SHP77 treated with DMSO at 0.1 percent for 48 hours (cell line): Measurements from ENCODE around the gene INTS14.
"Not testable (repeated sequence)": the region's sequence is repeated elsewhere in the genome, so short reads cannot be mapped to it uniquely, and the experiment has no call there.

Experiments
- DNase-seq: peaks from one replicate; lab custom pipeline; 2025; lab: John Stamatoyannopoulos, UW

The INTS14 gene

DNA sequence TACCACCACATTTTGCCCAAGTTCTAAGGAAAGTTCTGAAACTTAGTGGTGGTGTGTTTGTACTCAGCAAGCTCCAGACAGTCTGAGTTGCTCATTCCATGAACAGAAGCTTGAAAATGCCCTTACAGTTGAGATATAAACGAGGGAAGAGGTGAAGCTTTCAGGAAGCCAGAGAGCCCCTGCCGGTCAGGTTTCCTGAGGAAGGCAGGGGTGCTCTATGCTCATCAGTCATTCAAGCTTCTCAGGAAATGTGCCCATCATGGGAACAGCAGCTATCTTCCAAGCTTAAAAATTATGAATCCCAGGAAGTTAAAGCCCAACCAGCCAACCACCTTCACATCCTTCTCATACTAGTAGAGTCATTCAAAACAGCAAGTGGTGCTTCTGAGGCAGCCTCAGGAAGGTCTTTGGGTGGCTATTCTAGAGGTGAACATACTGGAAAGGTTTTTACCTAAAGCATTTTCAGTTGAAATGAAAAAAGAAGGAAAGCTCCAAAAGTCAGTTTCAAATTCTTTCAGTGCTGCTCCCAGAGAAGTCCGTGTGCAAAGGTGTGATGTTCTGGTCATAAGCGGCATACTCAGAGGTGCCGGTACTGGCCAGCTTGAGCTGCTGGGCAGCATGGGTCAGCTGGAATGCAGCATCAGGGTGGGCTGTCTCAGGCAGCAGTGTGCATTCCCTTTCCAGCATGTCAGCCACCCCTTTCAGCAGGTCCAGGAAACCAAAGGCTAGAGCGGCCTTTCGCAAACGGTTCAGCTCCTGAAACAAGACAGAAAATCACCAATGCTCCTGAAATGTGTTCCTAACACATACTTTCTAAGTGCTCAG lies 31.8 kb downstream of the INTS14 start:
- no peak for DNase-seq

GRCh38 chr15:65577129-65577996 lies 33.6 kb downstream of the INTS14 start:
- no peak for DNase-seq

GRCh38 chr15:65576664-65577063 lies 34.3 kb downstream of the INTS14 start:
- no peak for DNase-seq

DNA sequence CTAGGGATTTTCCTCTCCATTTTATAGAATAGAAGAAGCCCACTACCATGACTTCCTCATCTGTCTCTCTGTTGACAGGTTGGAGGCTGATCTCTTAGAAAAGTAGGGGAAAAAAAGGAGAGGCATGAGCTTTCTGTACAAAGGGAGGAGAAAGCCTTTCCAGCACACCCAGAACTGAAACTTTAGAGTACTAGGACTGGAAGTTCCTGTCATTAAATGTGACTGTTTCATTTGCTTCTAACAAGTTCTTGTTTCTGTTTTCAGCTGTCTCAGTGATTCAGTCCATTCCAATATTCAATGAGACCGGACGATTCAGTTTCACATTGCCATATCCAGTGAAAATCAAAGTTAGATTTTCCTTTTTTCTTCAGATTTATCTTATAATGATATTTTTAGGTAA lies 39.0 kb downstream of the INTS14 start:
- DNase-seq = no peak

DNA sequence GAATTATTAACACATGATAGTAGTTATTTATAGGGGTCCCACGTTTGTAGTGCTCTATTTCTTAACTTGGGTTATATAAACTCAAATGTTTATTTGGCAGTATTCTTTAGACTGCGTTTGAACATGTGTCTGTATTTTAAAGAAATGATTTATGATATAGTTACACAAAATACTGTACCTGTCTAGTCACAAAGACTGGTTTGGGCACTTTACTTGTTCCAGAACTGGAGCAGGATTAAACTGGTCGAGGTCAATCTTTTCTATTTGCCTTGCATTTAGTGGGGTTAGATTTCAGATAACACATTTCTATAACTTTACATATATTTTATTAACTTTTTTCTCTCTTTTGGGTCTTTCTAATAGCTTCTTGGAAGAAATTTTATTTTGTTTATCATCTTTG lies 41.2 kb downstream of the INTS14 start:
- no peak for DNase-seq

GRCh38 chr15:65561934-65562333 lies 49.0 kb downstream of the INTS14 start:
- DNase-seq = no peak

DNA sequence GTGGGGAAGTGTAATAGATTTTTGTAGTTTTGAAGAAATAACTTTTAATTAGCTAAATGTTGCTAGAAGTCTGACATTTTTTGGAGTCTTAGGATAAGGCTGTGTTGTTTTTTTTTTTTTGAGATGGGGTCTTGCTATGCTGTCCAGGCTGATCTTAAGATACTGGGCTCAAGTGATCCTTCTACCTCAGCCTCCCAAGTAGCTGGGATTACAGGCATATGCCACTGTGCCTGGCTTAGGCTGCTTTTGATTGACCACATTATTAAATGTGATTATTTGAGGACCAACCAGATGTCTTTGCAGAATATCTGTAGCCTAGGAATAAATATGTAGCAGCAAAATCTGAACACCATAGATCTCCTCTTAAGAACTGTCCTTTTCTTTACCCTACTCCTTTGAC lies 51.0 kb downstream of the INTS14 start:
- DNase-seq = no peak

DNA sequence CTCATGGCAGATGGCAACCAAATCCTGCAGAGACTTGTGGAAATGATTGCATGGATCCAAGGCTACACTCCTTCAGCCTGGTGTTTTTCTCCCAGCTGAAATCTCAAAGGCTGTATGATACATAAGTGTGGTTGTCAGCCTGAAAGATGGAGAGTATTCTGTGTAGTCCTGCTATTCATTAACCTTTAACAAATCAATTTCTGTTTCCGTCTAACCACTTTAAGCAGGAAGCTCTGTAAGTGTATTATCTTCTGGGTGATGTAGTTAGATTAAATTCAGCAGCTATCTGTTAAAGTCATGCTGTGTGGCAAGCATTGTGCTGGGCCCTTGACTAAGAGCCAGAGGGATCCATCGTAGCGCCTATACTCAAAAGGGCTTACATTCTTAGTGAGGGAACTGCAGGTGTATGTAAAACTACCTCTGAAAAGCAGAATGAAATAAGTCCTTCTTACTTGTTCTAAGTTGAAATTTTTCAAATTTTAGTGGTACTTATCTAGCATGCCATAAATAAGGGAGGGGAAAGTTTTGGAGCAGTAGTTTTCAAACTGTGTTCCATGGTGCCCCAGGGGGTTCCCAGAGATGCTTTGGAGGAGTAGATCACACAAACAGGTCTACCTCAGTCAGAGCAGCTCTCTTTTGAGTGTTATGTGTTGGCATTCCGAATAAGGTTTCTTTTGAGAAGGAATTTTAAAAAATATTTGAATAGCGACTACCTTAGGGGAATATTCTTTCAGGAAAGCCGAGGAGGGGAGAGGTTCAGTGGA lies 51.8 kb downstream of the INTS14 start:
- no peak for DNase-seq

DNA sequence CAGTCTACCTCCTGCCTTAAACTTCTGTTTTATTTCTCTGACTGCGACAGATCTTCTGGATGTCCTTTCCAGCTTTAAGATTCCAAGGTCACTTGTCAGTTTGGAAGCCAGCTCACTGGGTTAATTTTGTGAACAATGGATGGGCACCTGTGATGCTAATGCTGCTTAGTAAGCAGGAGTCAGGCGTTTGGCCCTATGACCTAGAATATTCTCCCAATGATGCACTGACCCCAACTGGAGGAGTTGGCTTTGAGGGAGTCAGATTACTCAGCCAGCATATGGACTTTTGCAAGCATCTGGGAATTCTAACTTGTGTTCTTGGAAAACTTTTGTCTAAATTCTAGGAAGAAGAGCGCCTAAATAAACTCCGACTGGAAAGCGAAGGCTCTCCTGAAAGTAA lies 52.6 kb downstream of the INTS14 start:
- no peak for DNase-seq

- no peak for DNase-seq
These were observed 54.3 kb downstream of the INTS14 start for GRCh38 chr15:65556622-65557021.

DNA sequence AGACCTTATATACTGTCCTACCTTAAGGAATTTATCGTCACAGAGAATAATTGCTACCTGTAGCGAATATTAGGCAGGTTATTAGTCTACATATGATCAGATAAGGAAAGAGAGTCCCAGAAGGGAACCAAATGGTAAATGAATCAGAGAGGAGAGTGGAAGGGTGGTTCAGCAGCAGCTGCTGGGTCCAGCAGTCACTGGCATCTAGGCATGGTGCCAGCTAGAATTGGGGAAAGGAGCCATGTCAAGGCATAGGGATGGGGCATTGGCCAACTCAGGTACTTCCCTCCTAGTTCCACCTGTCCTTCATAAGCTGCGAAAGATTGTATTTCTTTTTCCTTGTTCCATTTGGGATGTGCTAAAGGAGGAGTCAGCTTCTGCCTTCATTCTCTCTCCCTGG lies 57.2 kb downstream of the INTS14 start:
- no peak for DNase-seq

DNA sequence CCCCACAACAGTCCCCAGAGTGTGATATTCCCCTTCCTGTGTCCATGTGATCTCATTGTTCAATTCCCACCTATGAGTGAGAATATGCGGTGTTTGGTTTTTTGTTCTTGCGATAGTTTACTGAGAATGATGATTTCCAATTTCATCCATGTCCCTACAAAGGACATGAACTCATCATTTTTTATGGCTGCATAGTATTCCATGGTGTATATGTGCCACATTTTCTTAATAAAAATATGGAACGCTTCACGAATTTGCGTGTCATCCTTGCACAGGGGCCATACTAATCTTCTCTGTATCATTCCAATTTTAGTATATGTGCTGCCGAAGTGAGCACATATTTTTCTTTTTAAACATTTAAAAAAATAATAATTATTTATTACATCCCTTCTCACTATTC lies 58.1 kb downstream of the INTS14 start:
- DNase-seq = not testable (repeated sequence)

DNA sequence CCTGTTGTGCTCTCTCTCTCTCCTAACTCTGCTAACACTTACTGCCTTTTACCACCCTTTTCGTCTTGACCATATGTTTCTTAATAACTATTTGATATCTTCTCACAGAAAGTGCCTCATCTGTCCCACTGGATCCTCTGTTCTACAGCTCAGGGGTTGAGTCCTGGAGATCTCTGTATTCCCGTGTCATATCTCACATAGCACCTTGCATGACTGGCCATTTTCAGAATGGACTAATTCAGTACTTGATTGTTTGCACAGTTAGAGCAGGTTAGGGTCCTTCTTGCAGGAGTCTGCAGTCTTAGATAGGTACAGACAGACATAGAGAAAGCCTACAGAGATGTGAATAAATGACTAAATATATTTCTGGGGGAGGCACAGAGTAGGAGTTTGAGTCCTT lies 59.7 kb downstream of the INTS14 start:
- DNase-seq = no peak

GRCh38 chr15:65550681-65551098 lies 60.2 kb downstream of the INTS14 start:
- DNase-seq = no peak

DNA sequence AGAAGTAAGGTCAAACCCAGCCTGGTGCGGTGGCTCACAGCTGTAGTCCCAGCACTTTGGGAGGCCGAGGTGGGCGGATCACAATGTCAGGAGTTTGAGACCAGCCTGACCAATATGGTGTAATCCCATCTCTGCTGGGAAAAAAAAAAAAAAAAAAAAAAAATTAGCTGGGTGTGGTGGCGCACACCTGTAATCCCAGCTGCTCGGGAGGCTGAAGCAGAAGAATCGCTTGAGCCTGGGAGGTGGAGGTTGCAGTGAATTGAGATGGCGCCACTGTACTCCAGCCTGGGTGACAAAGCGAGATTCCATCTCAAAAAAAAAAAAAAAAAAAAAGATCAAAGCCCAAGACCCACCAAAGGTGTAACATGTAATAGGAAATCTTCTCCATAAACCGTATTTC lies 61.6 kb downstream of the INTS14 start:
- not testable (repeated sequence) for DNase-seq

DNA sequence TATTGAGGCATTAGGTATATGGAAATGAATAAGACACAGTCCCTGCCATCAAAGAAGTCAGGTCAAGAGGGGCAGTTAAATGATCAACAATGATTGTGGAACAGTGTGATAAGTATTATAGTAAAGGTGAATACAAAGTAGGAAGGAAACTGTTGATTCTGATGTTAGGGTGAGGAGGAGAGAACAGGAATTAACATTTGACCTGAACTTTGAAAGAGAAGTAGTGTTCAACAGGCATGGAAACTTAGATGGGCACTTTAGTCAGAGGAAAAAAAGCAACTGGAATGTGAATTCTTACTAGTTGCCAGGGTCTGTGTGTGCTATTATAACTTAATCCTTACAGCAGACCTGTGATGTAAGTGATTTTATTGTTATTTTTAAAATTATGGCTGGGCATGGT lies 63.1 kb downstream of the INTS14 start:
- no peak for DNase-seq

GRCh38 chr15:65541231-65541820 lies 69.6 kb downstream of the INTS14 start:
- DNase-seq = no peak

DNA sequence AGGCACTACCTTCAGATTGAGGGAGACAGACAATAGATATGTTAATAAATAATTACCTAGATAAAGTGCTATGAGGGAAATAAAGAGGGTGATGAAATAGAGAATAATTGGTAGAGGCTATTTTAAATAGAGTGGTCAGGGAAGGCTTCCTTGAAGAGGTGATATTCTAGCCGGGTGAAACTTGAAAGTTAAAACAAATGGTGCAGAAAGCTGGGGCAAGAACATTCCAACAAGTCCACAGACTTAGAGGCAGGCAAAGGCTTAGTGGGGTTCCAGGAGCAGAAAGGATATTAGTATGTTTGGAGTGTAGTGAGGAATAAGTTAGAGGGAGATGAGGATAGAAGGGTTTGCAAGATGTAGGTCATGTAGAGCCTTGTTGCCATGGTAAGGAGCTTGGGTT lies 70.6 kb downstream of the INTS14 start:
- no peak for DNase-seq

GRCh38 chr15:65535192-65535591 lies 75.7 kb downstream of the INTS14 start:
- no peak for DNase-seq

DNA sequence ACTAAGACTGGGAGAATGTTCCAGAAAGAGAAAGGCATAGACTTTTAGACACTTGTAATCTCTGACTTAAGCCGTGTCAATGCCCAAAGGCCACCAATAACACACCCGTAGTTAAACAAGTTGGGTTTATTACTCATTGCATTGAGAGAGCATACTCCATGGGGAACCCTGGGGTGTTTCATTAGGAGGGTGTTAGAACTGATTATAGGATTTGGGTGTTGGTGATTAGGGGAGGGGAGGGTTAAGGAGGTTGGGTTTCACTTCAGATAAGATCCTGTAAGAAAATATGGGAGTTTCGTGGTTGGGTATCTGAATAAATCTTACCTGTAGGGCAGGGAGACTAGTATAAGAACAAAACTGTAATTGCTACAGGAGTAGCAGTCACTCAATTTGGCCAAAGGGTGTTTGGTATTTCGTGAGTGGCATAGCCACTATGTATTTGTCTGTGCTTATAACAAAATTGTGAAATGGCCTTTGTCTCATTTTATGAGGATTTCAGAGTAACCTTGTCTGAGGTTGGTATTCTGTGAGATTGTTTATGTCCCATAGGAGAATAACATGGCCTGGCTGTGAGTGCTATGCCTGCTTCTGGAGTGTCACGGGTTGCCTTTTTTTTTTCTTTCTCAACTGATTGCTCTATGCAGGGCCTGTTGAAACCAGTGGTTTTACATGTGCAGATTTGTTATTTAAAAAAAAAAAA lies 77.7 kb downstream of the INTS14 start:
- DNase-seq = no peak

DNA sequence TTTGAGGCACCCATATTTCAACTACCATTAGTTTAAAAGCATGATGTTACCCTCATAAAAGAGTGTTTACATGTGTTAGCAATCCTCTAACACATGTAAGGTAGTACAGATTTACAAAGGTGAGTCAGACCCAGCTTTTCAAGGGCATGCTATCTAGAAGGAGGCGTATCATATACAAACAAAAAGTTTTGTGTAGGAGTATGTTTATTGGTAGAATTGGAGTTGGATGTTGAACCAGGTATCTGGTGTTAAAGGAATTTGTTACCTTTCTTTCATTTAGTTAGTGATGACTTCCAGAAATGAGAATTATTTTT lies 78.2 kb downstream of the INTS14 start:
- DNase-seq = no peak
